ENCODE data around the gene TTC28. TPM values are rescaled to one million over a fixed set of nuclear protein-coding genes. Genes with fewer than 3 reads are reported as not detected.

Gene TTC28
- total RNA-seq, 4 donors from 2014 or later = 49.8 to 99.7 (median 79.7) TPM

DNA sequence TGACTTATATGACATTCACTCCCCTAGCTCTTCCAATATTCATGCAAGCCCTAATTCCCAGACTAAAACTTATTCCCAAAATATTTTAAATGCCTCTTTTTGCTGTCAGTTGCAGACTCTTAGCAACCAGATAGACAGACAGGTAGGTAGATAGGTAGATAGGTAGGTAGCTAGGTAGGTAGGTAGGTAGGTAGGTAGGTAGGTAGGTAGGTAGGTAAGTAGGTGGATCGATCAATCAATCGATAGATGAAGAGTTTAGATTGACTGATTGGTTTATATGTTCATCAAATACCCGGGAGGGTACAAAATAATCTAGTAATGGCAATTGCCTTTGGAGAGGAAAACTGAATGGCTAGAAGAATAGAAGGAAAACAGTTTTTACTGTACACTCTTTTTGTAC lies 86.3 kb downstream of the TTC28 start:
- H3K4me3 ChIP-seq (replicated peaks in 1 of 3) = no peak overlapping the region
- peaks cover 0 to 4% of the 10 kb centered on the region in 2 donors for H3K4me1 ChIP-seq
- DNase-seq = no peak
- no peak overlapping the region for H3K27ac ChIP-seq
- no peaks in the 10 kb centered on the region for H3K9me3 ChIP-seq
- WGBS, 2 donors = 96% methylated on average over 3 of the region's 3 CpGs
- no peaks in the 10 kb centered on the region for H3K27me3 ChIP-seq
- no peaks in the 10 kb centered on the region for H3K36me3 ChIP-seq
- TF ChIP-seq, protein P1, sequence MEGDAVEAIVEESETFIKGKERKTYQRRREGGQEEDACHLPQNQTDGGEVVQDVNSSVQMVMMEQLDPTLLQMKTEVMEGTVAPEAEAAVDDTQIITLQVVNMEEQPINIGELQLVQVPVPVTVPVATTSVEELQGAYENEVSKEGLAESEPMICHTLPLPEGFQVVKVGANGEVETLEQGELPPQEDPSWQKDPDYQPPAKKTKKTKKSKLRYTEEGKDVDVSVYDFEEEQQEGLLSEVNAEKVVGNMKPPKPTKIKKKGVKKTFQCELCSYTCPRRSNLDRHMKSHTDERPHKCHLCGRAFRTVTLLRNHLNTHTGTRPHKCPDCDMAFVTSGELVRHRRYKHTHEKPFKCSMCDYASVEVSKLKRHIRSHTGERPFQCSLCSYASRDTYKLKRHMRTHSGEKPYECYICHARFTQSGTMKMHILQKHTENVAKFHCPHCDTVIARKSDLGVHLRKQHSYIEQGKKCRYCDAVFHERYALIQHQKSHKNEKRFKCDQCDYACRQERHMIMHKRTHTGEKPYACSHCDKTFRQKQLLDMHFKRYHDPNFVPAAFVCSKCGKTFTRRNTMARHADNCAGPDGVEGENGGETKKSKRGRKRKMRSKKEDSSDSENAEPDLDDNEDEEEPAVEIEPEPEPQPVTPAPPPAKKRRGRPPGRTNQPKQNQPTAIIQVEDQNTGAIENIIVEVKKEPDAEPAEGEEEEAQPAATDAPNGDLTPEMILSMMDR (IDR thresholded peaks at IDR 0.05) = no peak
- no peak for TF ChIP-seq POLR2A (IDR thresholded peaks at IDR 0.05)
- intact Hi-C loops (cut with DNase I) = loop anchor here (5.0 to 10.0 kb wide), 3 partner anchors 452 to 568 kb away; no protein-coding TSS in a partner anchor

- H3K9me3 ChIP-seq = no peaks in the 10 kb centered on the region
- no peak for DNase-seq
- H3K4me1 ChIP-seq = peaks cover 0 to under 1% of the 10 kb centered on the region in 2 donors
- intact Hi-C loops (cut with DNase I) = no loop called here
- no peak overlapping the region for H3K27ac ChIP-seq
- no peaks in the 10 kb centered on the region for H3K36me3 ChIP-seq
- WGBS, 2 donors = 92 to 95% methylated on average over 2 of the region's 2 CpGs
- TF ChIP-seq POLR2A (IDR thresholded peaks at IDR 0.05) = no peak
- TF ChIP-seq, protein P1 (IDR thresholded peaks at IDR 0.05) = no peak
- no peak overlapping the region for H3K4me3 ChIP-seq (replicated peaks in 1 of 3)
- no peaks in the 10 kb centered on the region for H3K27me3 ChIP-seq
These were observed 90.4 kb downstream of the TTC28 start for GRCh38 chr22:28589102-28589750.

DNA sequence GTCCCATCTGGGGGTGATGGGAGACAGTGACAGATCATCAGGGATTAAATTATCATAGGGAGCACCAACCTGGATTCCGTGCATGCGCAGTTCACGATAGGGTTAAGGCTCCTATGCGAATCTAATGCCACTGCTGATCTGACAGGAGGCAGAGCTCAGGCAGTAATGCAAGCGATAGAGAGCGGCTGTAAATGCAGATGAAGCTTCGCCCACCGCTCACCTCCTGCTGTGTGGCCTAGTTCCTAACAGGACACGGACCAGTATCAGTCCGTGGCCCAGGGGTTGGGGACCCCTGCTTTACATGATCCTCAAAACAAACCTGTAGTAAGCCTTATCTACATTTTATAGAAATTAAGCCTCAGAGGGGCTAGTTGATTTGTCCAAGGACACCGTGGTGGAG lies 94.3 kb downstream of the TTC28 start:
- H3K4me1 ChIP-seq = no peaks in the 10 kb centered on the region
- H3K27me3 ChIP-seq = no peaks in the 10 kb centered on the region
- 95 to 98% methylated on average over 11 of the region's 11 CpGs for WGBS, 2 donors
- intact Hi-C loops (cut with DNase I) = no loop called here
- H3K27ac ChIP-seq = no peak overlapping the region
- H3K4me3 ChIP-seq (replicated peaks in 1 of 3) = no peak overlapping the region
- H3K9me3 ChIP-seq = no peaks in the 10 kb centered on the region
- TF ChIP-seq, protein P1 (IDR thresholded peaks at IDR 0.05) = no peak
- TF ChIP-seq POLR2A (IDR thresholded peaks at IDR 0.05) = no peak
- no peaks in the 10 kb centered on the region for H3K36me3 ChIP-seq
- DNase-seq = no peak

DNA sequence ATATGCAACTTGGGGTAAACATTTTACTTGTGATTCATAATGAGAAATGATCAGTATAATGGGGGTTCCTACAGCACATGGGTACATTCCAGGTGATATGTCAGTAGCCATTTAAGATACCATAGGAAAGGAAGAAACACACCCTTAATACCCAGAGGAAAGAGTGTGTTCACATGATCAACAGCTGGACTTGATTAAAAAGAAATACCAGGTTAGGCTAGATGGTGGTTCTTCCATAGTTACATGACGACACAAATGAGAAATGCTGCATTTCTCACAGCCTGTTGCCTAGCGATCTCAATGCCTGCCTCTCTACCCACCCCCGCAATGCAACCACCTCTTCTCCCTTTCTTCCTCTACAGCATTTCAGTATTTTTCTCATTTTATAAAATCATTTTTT lies 96.8 kb downstream of the TTC28 start:
- 84 to 87% methylated on average over 3 of the region's 3 CpGs for WGBS, 2 donors
- no peak overlapping the region for H3K4me3 ChIP-seq (replicated peaks in 1 of 3)
- DNase-seq = no peak
- H3K27ac ChIP-seq = no peak overlapping the region
- no peaks in the 10 kb centered on the region for H3K9me3 ChIP-seq
- H3K36me3 ChIP-seq = no peaks in the 10 kb centered on the region
- H3K27me3 ChIP-seq = no peaks in the 10 kb centered on the region
- intact Hi-C loops (cut with DNase I) = no loop called here
- no peak for TF ChIP-seq POLR2A (IDR thresholded peaks at IDR 0.05)
- TF ChIP-seq, protein P1 (IDR thresholded peaks at IDR 0.05) = no peak
- H3K4me1 ChIP-seq = no peaks in the 10 kb centered on the region

DNA sequence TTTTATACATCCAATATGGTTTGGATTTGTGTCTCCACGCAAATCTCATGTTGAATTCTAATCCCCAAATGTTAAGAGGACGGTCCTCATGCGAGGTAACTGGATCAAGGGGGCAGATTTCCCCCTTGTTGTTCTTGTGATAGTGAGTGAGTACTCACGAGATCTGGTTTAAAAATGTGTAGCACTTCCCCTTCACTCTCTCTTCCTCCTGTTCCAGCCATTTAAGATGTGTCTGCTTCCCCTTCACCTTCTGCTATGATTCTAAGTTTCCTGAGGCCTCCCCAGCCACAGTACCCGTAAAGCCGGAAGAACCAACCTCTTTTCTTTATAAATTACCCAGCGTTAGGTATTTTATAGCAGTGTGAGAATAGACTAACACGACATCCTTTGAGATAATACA lies 98.6 kb downstream of the TTC28 start:
- intact Hi-C loops (cut with DNase I) = no loop called here
- H3K36me3 ChIP-seq = no peaks in the 10 kb centered on the region
- H3K27me3 ChIP-seq = no peaks in the 10 kb centered on the region
- no peak for DNase-seq
- H3K4me3 ChIP-seq (replicated peaks in 1 of 3) = no peak overlapping the region
- 91 to 95% methylated on average over 8 of the region's 8 CpGs for WGBS, 2 donors
- H3K27ac ChIP-seq = no peak overlapping the region
- H3K4me1 ChIP-seq = no peaks in the 10 kb centered on the region
- H3K9me3 ChIP-seq = no peaks in the 10 kb centered on the region
- no peak for TF ChIP-seq POLR2A (IDR thresholded peaks at IDR 0.05)
- TF ChIP-seq, protein P1 (IDR thresholded peaks at IDR 0.05) = no peak

Measured in thyroid gland (tissue), 4 donors.